HG03280 (cell line): ENCODE measurements around the gene PPM1K.
A peak's percentile ranks its signal among the peaks of the same experiment; 100 is the strongest.

Experiments
- ATAC-seq: cut with Tn5 transposase; IDR thresholded peaks from one replicate; pipeline ENCODE4 v1.9.1; 2021; ENCODE audit warnings: mild to moderate bottlenecking, moderate library complexity; ENCODE audit not compliant: unreplicated experiment

The PPM1K gene

GRCh38 chr4:88223516-88223915 lies 60.8 kb downstream of the PPM1K start:
- ATAC-seq, result no peak

- ATAC-seq, result peak; percentile 69
Observed at GRCh38 chr4:88219099-88219498, 65.3 kb downstream of the PPM1K start.

- ATAC-seq, result no peak
Observed at GRCh38 chr4:88217169-88217568, 67.2 kb downstream of the PPM1K start.

GRCh38 chr4:88216395-88216794 lies 68.0 kb downstream of the PPM1K start:
- ATAC-seq, result no peak

- no peak for ATAC-seq
Observed at GRCh38 chr4:88215351-88215750, 69.0 kb downstream of the PPM1K start.

GRCh38 chr4:88212253-88212561 lies 72.2 kb downstream of the PPM1K start:
- no peak for ATAC-seq

GRCh38 chr4:88211473-88212252 lies 72.7 kb downstream of the PPM1K start:
- peak; percentile 64 for ATAC-seq

- no peak for ATAC-seq
Observed at GRCh38 chr4:88208156-88208555, 76.2 kb downstream of the PPM1K start.
